Activated CD4-positive, alpha-beta memory T cell treated with anti-CD3 and anti-CD28 coated beads, Interleukin-2, amount 10 ng/mL, durations not matched to agents 7 days and 5 days (primary cell): ENCODE measurements around the gene IRF2. TPM values are rescaled to one million over a fixed set of nuclear protein-coding genes. Genes with fewer than 3 reads are reported as not detected.

Source experiments
- CTCF ChIA-PET: fragments of 350-600 bp; sonication (Branson Sonifier 250); formaldehyde crosslinking; loops from one replicate; lab custom pipeline; 2021; ENCODE audit warnings: antibody characterized with exemption, inconsistent platforms; lab: Charles Lee
- POLR2A ChIA-PET: fragments of 350-600 bp; sonication (Branson Sonifier 250); formaldehyde crosslinking; loops from one replicate; lab custom pipeline; 2021; ENCODE audit warnings: antibody characterized with exemption; lab: Charles Lee
- DNase-seq: peaks from one replicate; pipeline ENCODE4 v3.0.0-alpha.2; 2020
- H3K27ac Mint-ChIP-seq: one replicate; pipeline ENCODE4 v1.8.0; 2021; ENCODE audit warnings: mild to moderate bottlenecking, mixed read lengths
- H3K27me3 Mint-ChIP-seq: one replicate; pipeline ENCODE4 v1.8.0; 2021; ENCODE audit warnings: mixed read lengths
- H3K36me3 Mint-ChIP-seq: one replicate; pipeline ENCODE4 v1.8.0; 2021; ENCODE audit warnings: low read depth, mixed read lengths
- H3K4me1 Mint-ChIP-seq: one replicate; pipeline ENCODE4 v1.8.0; 2021; ENCODE audit warnings: mixed read lengths
- H3K4me3 Mint-ChIP-seq: one replicate; pipeline ENCODE4 v1.8.0; 2021; ENCODE audit warnings: mild to moderate bottlenecking, mixed read lengths
- H3K9me3 Mint-ChIP-seq: one replicate; pipeline ENCODE4 v1.8.0; 2021; ENCODE audit warnings: mixed read lengths
- total RNA-seq, 2 experiments: library from RNA; stranded (reverse); gene quantifications; one replicate each; pipeline ENCODE4 v1.2.3, GENCODE V29; 2021

IRF2 gene
- total RNA-seq, 2 experiments from 2014 or later, result 77.2 to 78.5 TPM

GRCh38 chr4:184446132-184446658, 28.2 kb downstream of the IRF2 start:
- Mint-ChIP-seq H3K36me3 (peaks cover 58% of the 10 kb centered on the region), H3K27me3 (no peaks in the 10 kb centered on the region), H3K27ac (no peak overlapping the region), H3K4me1 (peaks cover 64% of the 10 kb centered on the region), H3K9me3 (no peaks in the 10 kb centered on the region), H3K4me3 (no peak overlapping the region)
- DNase-seq, result no peak
- ChIA-PET POLR2A (no interaction called here), CTCF (no interaction called here)

- Mint-ChIP-seq H3K36me3 (peaks cover 56% of the 10 kb centered on the region), H3K4me3 (no peak overlapping the region), H3K4me1 (peaks cover 66% of the 10 kb centered on the region), H3K27ac (no peak overlapping the region), H3K27me3 (no peaks in the 10 kb centered on the region), H3K9me3 (no peaks in the 10 kb centered on the region)
- ChIA-PET POLR2A (no interaction called here), CTCF (no interaction called here)
- DNase-seq, result no peak
These were observed 29.4 kb downstream of the IRF2 start for GRCh38 chr4:184444953-184445309.

- no peak overlapping the region for H3K27ac Mint-ChIP-seq
- H3K27me3 Mint-ChIP-seq, result no peaks in the 10 kb centered on the region
- POLR2A ChIA-PET, result no interaction called here
- CTCF ChIA-PET, result no interaction called here
- H3K4me1 Mint-ChIP-seq, result peaks cover 63% of the 10 kb centered on the region
- peaks cover 55% of the 10 kb centered on the region for H3K36me3 Mint-ChIP-seq
- H3K9me3 Mint-ChIP-seq, result no peaks in the 10 kb centered on the region
- no peak overlapping the region for H3K4me3 Mint-ChIP-seq
- no peak for DNase-seq
These were observed 30.0 kb downstream of the IRF2 start for GRCh38 chr4:184444215-184444952.

GRCh38 chr4:184443318-184443717, 31.0 kb downstream of the IRF2 start:
- POLR2A ChIA-PET, result interaction anchor here (1.2 to 1.8 kb wide), 2 partner anchors 9 to 32 kb away, joined by 3 to 5 read pairs; partner anchors contain the start of gene IRF2
- Mint-ChIP-seq H3K4me1 (peaks cover 53% of the 10 kb centered on the region), H3K27ac (no peak overlapping the region)

GRCh38 chr4:184442314-184442635, 32.1 kb downstream of the IRF2 start:
- no peak overlapping the region for H3K4me3 Mint-ChIP-seq
- POLR2A ChIA-PET, result interaction anchor here (1.8 kb wide), 1 partner anchor 33 kb away, joined by 5 read pairs; the partner anchor contains the start of gene IRF2
- CTCF ChIA-PET, result no interaction called here
- no peaks in the 10 kb centered on the region for H3K9me3 Mint-ChIP-seq
- DNase-seq, result no peak
- peaks cover 41% of the 10 kb centered on the region for H3K36me3 Mint-ChIP-seq
- no peak overlapping the region for H3K27ac Mint-ChIP-seq
- H3K4me1 Mint-ChIP-seq, result peaks cover 50% of the 10 kb centered on the region
- H3K27me3 Mint-ChIP-seq, result no peaks in the 10 kb centered on the region

More at GRCh38 chr4:184443318-184443717, 31.0 kb downstream of the IRF2 start:
- CTCF ChIA-PET, result no interaction called here
- Mint-ChIP-seq H3K27me3 (no peaks in the 10 kb centered on the region), H3K4me3 (no peak overlapping the region), H3K36me3 (peaks cover 48% of the 10 kb centered on the region), H3K9me3 (no peaks in the 10 kb centered on the region)
- DNase-seq, result no peak

- Mint-ChIP-seq H3K4me1 (peaks cover 46% of the 10 kb centered on the region), H3K9me3 (no peaks in the 10 kb centered on the region), H3K27ac (no peak overlapping the region), H3K36me3 (peaks cover 37% of the 10 kb centered on the region), H3K4me3 (no peak overlapping the region), H3K27me3 (no peaks in the 10 kb centered on the region)
- POLR2A ChIA-PET, result interaction anchor here (1.4 to 1.8 kb wide), 2 partner anchors 14 to 33 kb away, joined by 3 to 5 read pairs; partner anchors contain the start of gene IRF2
- CTCF ChIA-PET, result no interaction called here
- DNase-seq, result no peak
These were observed 32.7 kb downstream of the IRF2 start for GRCh38 chr4:184441461-184442313.

- Mint-ChIP-seq H3K36me3 (peaks cover 32% of the 10 kb centered on the region), H3K4me3 (no peak overlapping the region), H3K27ac (no peak overlapping the region), H3K27me3 (no peaks in the 10 kb centered on the region), H3K4me1 (peaks cover 42% of the 10 kb centered on the region), H3K9me3 (no peaks in the 10 kb centered on the region)
- DNase-seq, result no peak
- POLR2A ChIA-PET, result interaction anchor here (1.4 kb wide), 1 partner anchor 13 kb away, joined by 3 read pairs; no protein-coding TSS in a partner anchor
- CTCF ChIA-PET, result no interaction called here
These were observed 33.6 kb downstream of the IRF2 start for GRCh38 chr4:184440595-184441358.

GRCh38 chr4:184439856-184440594, 34.3 kb downstream of the IRF2 start:
- no peaks in the 10 kb centered on the region for H3K9me3 Mint-ChIP-seq
- DNase-seq, result no peak
- H3K36me3 Mint-ChIP-seq, result peaks cover 30% of the 10 kb centered on the region
- ChIA-PET POLR2A (interaction anchor here (1.4 kb wide), 1 partner anchor 12 kb away, joined by 3 read pairs; no protein-coding TSS in a partner anchor), CTCF (no interaction called here)
- no peaks in the 10 kb centered on the region for H3K27me3 Mint-ChIP-seq
- H3K4me3 Mint-ChIP-seq, result no peak overlapping the region
- H3K4me1 Mint-ChIP-seq, result peaks cover 40% of the 10 kb centered on the region
- H3K27ac Mint-ChIP-seq, result no peak overlapping the region

- H3K4me3 Mint-ChIP-seq, result no peak overlapping the region
- H3K27me3 Mint-ChIP-seq, result no peaks in the 10 kb centered on the region
- POLR2A ChIA-PET, result interaction anchor here (0.6 kb wide), 1 partner anchor 11 kb away, joined by 3 read pairs; no protein-coding TSS in a partner anchor
- H3K9me3 Mint-ChIP-seq, result no peaks in the 10 kb centered on the region
- CTCF ChIA-PET, result no interaction called here
- no peak overlapping the region for H3K27ac Mint-ChIP-seq
- DNase-seq, result no peak
- H3K36me3 Mint-ChIP-seq, result peaks cover 28% of the 10 kb centered on the region
- H3K4me1 Mint-ChIP-seq, result peaks cover 33% of the 10 kb centered on the region
These were observed 35.0 kb downstream of the IRF2 start for GRCh38 chr4:184439386-184439785.

GRCh38 chr4:184438375-184438774, 36.0 kb downstream of the IRF2 start:
- ChIA-PET CTCF (interaction anchor here (0.7 to 0.9 kb wide), 2 partner anchors 174 to 229 kb away, joined by 3 read pairs; no protein-coding TSS in a partner anchor), POLR2A (no interaction called here)
- H3K27ac Mint-ChIP-seq, result no peak overlapping the region
- H3K36me3 Mint-ChIP-seq, result peaks cover 28% of the 10 kb centered on the region
- no peak overlapping the region for H3K4me3 Mint-ChIP-seq
- H3K4me1 Mint-ChIP-seq, result peaks cover 30% of the 10 kb centered on the region
- no peaks in the 10 kb centered on the region for H3K9me3 Mint-ChIP-seq
- no peaks in the 10 kb centered on the region for H3K27me3 Mint-ChIP-seq
- no peak for DNase-seq

GRCh38 chr4:184437565-184438265, 36.6 kb downstream of the IRF2 start:
- Mint-ChIP-seq H3K4me1 (peaks cover 26% of the 10 kb centered on the region), H3K4me3 (no peak overlapping the region), H3K27ac (no peak overlapping the region), H3K27me3 (no peaks in the 10 kb centered on the region), H3K9me3 (no peaks in the 10 kb centered on the region), H3K36me3 (peaks cover 28% of the 10 kb centered on the region)
- no peak for DNase-seq
- ChIA-PET CTCF (interaction anchor here (0.7 to 0.9 kb wide), 3 partner anchors 13 to 230 kb away, joined by 3 to 5 read pairs (median 3); no protein-coding TSS in a partner anchor), POLR2A (no interaction called here)
